Neural crest cell (in vitro differentiated cells): ENCODE results near the gene DLST. TPM values are rescaled to one million over a fixed set of nuclear protein-coding genes. Genes with fewer than 3 reads are reported as not detected.

Experiments
- DNase-seq: peaks from one replicate; pipeline ENCODE4 v3.0.0; 2021; ENCODE audit warnings: low read depth, mixed read lengths, low spot score
- H3K27ac Mint-ChIP-seq: one replicate; pipeline ENCODE4 v1.8.0; 2021; ENCODE audit warnings: mild to moderate bottlenecking, mixed read lengths; ENCODE audit not compliant: unreplicated experiment
- H3K27me3 Mint-ChIP-seq: 2 replicates; pipeline ENCODE4 v1.8.0; 2021; ENCODE audit warnings: low read depth, mild to moderate bottlenecking, mixed read lengths
- H3K36me3 Mint-ChIP-seq: 2 replicates; pipeline ENCODE4 v1.8.0; 2021; ENCODE audit warnings: low read depth, mild to moderate bottlenecking, mixed read lengths
- H3K4me1 Mint-ChIP-seq: 2 replicates; pipeline ENCODE4 v1.8.0; 2021; ENCODE audit warnings: mixed read lengths
- H3K4me3 Mint-ChIP-seq: one replicate; pipeline ENCODE4 v1.8.0; 2021; ENCODE audit warnings: mild to moderate bottlenecking, mixed read lengths
- H3K9me3 Mint-ChIP-seq: 2 replicates; pipeline ENCODE4 v1.8.0; 2021; ENCODE audit warnings: mixed read lengths
- total RNA-seq: library from RNA; stranded (reverse); gene quantifications from 2 replicates; pipeline ENCODE4 v1.2.1, GENCODE V29; 2021
- TF ChIP-seq, protein P1 (sequence below): fragments of 200-600 bp; sonication (generic); conservative IDR thresholded peaks from 2 replicates; pipeline ENCODE4 v1.5.0; 2021; ENCODE audit warnings: antibody characterized with exemption, mild to moderate bottlenecking

DLST gene
- total RNA-seq, 1 donor from 2014 or later: 97.4 TPM

DNA sequence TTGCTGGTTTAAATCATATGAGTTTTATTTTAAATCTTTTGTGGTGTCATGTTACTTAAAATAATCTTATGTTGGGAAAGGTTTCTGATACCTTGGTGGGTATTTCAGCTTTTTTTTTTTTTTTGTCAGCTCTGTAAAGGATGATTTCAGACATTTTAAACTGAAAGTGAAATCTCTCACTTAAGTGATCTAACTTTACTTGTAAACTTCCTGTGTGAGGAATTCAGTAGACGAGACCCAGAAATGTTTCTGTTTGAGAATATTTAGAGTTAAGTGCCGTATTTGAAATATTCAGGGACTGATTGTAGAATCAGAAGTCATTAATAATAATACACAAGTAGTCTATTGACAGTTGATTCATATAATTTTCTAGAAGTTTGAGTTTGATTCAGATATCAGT is 43.5 kb upstream of the DLST start:
- H3K27me3 Mint-ChIP-seq: no peaks in the 10 kb centered on the region
- no peak overlapping the region for H3K4me3 Mint-ChIP-seq
- no peaks in the 10 kb centered on the region for H3K9me3 Mint-ChIP-seq
- TF ChIP-seq, protein P1, sequence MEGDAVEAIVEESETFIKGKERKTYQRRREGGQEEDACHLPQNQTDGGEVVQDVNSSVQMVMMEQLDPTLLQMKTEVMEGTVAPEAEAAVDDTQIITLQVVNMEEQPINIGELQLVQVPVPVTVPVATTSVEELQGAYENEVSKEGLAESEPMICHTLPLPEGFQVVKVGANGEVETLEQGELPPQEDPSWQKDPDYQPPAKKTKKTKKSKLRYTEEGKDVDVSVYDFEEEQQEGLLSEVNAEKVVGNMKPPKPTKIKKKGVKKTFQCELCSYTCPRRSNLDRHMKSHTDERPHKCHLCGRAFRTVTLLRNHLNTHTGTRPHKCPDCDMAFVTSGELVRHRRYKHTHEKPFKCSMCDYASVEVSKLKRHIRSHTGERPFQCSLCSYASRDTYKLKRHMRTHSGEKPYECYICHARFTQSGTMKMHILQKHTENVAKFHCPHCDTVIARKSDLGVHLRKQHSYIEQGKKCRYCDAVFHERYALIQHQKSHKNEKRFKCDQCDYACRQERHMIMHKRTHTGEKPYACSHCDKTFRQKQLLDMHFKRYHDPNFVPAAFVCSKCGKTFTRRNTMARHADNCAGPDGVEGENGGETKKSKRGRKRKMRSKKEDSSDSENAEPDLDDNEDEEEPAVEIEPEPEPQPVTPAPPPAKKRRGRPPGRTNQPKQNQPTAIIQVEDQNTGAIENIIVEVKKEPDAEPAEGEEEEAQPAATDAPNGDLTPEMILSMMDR: no peak
- H3K27ac Mint-ChIP-seq: no peak overlapping the region
- no peak for DNase-seq
- no peaks in the 10 kb centered on the region for H3K4me1 Mint-ChIP-seq
- no peaks in the 10 kb centered on the region for H3K36me3 Mint-ChIP-seq

DNA sequence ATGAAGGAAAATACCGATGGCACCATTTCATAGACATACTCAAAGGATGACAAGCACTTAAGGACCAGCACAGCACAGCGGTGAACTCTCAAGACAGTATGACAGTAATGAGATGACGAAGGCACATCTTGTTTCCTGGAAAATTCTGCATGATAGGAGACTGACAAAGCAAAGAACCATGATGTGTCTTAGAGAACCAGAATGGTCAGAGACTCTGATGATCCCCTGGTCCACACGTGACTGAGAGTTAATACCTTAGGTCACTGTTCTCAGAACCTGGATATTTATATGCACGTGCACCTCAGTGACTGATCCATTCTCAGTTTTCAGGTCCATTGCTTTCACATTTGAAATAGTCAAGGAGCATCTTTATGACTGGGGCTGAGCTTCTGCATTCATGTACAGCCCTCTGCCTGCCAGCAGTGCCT is 41.1 kb upstream of the DLST start:
- Mint-ChIP-seq H3K9me3 (no peaks in the 10 kb centered on the region), H3K4me3 (no peak overlapping the region), H3K4me1 (no peaks in the 10 kb centered on the region), H3K27me3 (no peaks in the 10 kb centered on the region), H3K36me3 (no peaks in the 10 kb centered on the region), H3K27ac (no peak overlapping the region)
- DNase-seq: no peak
- TF ChIP-seq, protein P1: no peak

DNA sequence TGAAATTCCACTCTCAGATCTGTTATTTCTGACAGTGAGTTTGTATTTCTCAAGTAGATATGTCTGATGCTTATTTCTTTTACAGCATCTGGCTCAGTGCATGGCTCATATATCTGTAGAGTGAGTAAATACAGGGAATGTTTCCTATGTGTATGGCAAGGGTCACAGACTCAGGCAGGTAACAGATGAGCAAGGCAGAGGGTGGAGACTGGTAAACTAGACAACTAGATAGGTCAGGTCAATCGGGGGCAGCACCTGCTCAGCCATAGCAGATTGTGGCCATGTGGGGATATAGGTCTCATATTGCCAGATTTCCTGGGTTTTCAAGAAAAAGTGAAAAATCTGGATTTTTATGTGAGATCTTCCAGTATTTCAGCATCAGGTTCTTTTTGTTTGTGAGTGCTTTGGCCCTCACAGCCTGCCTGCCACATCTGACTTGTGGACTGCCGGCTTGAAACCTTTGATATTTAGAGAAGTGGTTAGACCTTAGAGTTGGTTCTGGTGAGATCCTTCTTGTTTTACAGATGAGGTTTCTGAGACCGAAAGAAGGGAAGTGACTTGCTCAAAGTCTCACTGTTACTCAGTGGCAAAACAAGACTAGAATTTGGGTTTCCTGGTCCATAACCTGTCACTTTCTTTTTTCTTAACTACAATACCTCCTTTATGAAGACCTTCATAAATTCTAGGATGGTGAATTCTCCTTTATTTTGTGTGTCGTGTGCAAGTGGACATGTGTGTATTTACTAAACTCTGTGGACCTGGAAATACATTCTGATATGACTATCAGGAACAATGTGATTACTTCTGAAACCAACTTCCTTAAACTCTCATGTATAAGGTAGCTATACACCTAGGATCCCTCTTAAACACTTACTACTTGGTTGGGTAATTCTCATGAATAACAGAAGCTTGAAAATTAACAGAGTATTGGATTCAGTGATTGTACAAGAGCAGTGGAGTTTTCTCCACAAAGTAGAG is 40.2 kb upstream of the DLST start:
- H3K4me3 Mint-ChIP-seq: no peak overlapping the region
- H3K36me3 Mint-ChIP-seq: no peaks in the 10 kb centered on the region
- H3K27ac Mint-ChIP-seq: no peak overlapping the region
- H3K27me3 Mint-ChIP-seq: no peaks in the 10 kb centered on the region
- H3K4me1 Mint-ChIP-seq: no peaks in the 10 kb centered on the region
- DNase-seq: no peak
- TF ChIP-seq, protein P1: no peak
- no peaks in the 10 kb centered on the region for H3K9me3 Mint-ChIP-seq

DNA sequence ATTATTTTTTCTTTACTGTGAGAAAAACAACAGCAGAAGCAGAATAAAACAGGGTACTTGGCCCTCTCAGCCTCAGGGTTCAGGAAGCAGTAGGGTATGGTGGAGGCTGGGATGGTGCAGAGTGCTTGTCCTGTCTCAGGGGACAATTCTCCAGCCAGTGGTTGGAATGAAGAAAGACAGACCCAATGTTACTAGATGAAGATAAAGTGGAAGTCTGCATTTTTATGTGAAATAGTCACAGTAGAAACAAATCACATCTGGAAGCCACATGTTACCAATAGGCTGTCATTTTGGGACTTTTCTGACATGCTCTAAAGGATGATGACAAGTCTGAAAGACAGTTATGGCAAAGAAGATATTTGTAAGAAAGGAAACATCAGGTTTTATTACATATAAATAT is 38.1 kb upstream of the DLST start:
- Mint-ChIP-seq H3K27me3 (no peaks in the 10 kb centered on the region), H3K4me1 (no peaks in the 10 kb centered on the region), H3K4me3 (no peak overlapping the region), H3K9me3 (no peaks in the 10 kb centered on the region), H3K27ac (no peak overlapping the region), H3K36me3 (no peaks in the 10 kb centered on the region)
- TF ChIP-seq, protein P1: no peak
- no peak for DNase-seq

DNA sequence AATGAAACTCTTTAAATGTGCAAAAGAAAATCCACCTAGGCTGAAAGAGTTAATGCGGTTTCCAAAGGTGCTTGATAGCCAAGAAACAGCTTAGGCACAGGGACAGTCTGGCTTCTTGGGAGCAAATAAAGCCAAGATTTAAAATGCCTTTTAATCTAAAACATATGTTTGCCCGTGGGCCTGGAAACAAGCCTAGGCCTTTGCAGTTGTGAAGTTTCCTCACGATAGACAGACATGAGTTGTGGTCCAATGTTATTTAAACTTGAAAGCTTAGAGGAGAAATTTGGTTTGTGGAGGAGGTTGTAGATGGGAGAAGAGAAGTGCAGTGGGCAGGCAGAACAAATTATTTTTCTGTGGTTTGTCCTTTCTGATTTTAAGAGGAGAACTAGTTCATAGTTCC is 35.5 kb upstream of the DLST start:
- TF ChIP-seq, protein P1: no peak
- DNase-seq: no peak
- no peaks in the 10 kb centered on the region for H3K4me1 Mint-ChIP-seq
- H3K4me3 Mint-ChIP-seq: no peak overlapping the region
- H3K36me3 Mint-ChIP-seq: no peaks in the 10 kb centered on the region
- H3K9me3 Mint-ChIP-seq: no peaks in the 10 kb centered on the region
- H3K27ac Mint-ChIP-seq: no peak overlapping the region
- no peaks in the 10 kb centered on the region for H3K27me3 Mint-ChIP-seq
